Adrenal gland (tissue), 5 donors: ENCODE measurements around the gene THADA.

ENCODE experiments used
- CTCF ChIP-seq, 6 experiments: fragments of 450-650 bp in 4 of 6; fragments of 200-600 bp in 2 of 6; sonication (generic) in 1 of 6; IDR thresholded peaks; 1 replicate in 5 of 6; 2 replicates in 1 of 6; pipeline versions ENCODE4 v1.5.1 to v1.8.0; 2016 to 2021; ENCODE audit warnings: antibody characterized with exemption in 6 of 6, mild to moderate bottlenecking in 2 of 6, moderate library complexity in 1 of 6
- POLR2A ChIP-seq, 2 donors: fragments of 450-650 bp; IDR thresholded peaks; one replicate each; pipeline ENCODE4 v1.6.1; 2017; ENCODE audit warnings: antibody characterized with exemption in 2 of 2, mild to moderate bottlenecking in 2 of 2, moderate library complexity in 1 of 2
- donor health status: DM: no; HTN: no; CAD: no.

GRCh38 chr2:43220229-43220751 lies 375.5 kb downstream of the THADA start:
- TF ChIP-seq POLR2A (IDR thresholded peaks at IDR 0.05) = no peak
- peak in 1 of 6 experiments; percentile 2 for TF ChIP-seq CTCF (IDR thresholded peaks at IDR 0.05)
